ENCODE results near the gene PTEN. TPM values are rescaled to one million over a fixed set of nuclear protein-coding genes. Genes with fewer than 3 reads are reported as not detected.
A peak's percentile ranks its signal among the peaks of the same experiment; 100 is the strongest.

Gene PTEN
- total RNA-seq, 1 donor from 2014 or later = 121 TPM

GRCh38 chr10:87925570-87925969, 62.1 kb downstream of the PTEN start:
- peaks cover 90% of the 10 kb centered on the region for H3K4me1 ChIP-seq
- intact Hi-C loops (cut with DNase I) = no loop called here

GRCh38 chr10:87927091-87927490, 63.7 kb downstream of the PTEN start:
- intact Hi-C loops (cut with DNase I) = no loop called here
- TF ChIP-seq POLR2AphosphoS5 (IDR thresholded peaks at IDR 0.05; ENCODE audit: insufficient read depth in 1 of 2, low read depth in 1 of 2) (no peak), POLR2A (IDR thresholded peaks at IDR 0.05) (no peak), CTCF (IDR thresholded peaks at IDR 0.05) (no peak)
- DNase-seq (ENCODE audit: extremely low spot score in 2 of 2) = no peak
- no peak overlapping the region for H3K27ac ChIP-seq
- H3K27me3 ChIP-seq = no peaks in the 10 kb centered on the region
- no peaks in the 10 kb centered on the region for H3K36me3 ChIP-seq
- H3K9me3 ChIP-seq = no peaks in the 10 kb centered on the region
- H3K4me3 ChIP-seq = no peak overlapping the region
- H3K4me1 ChIP-seq = peaks cover 90% of the 10 kb centered on the region

More at GRCh38 chr10:87925570-87925969, 62.1 kb downstream of the PTEN start:
- Histone ChIP-seq H3K27me3 (no peaks in the 10 kb centered on the region), H3K27ac (no peak overlapping the region), H3K4me3 (no peak overlapping the region), H3K36me3 (no peaks in the 10 kb centered on the region), H3K9me3 (no peaks in the 10 kb centered on the region)
- no peak for TF ChIP-seq POLR2A (IDR thresholded peaks at IDR 0.05)
- no peak for TF ChIP-seq CTCF (IDR thresholded peaks at IDR 0.05)
- no peak for TF ChIP-seq POLR2AphosphoS5 (IDR thresholded peaks at IDR 0.05; ENCODE audit: insufficient read depth in 1 of 2, low read depth in 1 of 2)
- no peak for DNase-seq (ENCODE audit: extremely low spot score in 2 of 2)

DNA sequence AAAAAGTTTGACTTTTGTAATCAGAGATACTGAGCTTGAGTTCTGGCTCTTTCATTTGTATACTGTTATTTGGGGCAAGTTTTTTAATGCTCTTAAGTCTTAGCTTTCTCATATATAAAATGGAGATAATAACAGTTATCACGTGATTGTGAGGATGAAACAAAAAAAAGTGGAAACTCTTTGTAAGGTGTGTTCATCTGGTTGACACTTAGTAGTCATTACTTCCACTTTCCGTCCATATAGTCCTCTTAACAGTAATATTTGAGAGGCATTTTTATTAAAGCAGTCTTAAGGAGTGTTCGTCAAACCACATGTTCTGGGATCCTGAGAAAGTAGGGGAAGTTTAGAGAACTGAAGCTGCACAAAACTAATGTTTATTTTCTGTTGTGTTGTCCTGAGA, 65.6 kb downstream of the PTEN start:
- Histone ChIP-seq H3K27me3 (no peaks in the 10 kb centered on the region), H3K4me3 (no peak overlapping the region), H3K9me3 (no peaks in the 10 kb centered on the region), H3K27ac (peak overlapping the region; percentile 5), H3K4me1 (peaks cover 77% of the 10 kb centered on the region), H3K36me3 (peaks cover 0 to 2% of the 10 kb centered on the region in 2 donors)
- TF ChIP-seq POLR2A (IDR thresholded peaks at IDR 0.05) (no peak), CTCF (IDR thresholded peaks at IDR 0.05) (no peak), POLR2AphosphoS5 (IDR thresholded peaks at IDR 0.05; ENCODE audit: insufficient read depth in 1 of 2, low read depth in 1 of 2) (no peak)
- intact Hi-C loops (cut with DNase I) = no loop called here
- DNase-seq (ENCODE audit: extremely low spot score in 2 of 2) = no peak

GRCh38 chr10:87930141-87930540, 66.7 kb downstream of the PTEN start:
- no peak overlapping the region for H3K4me3 ChIP-seq
- TF ChIP-seq POLR2A (IDR thresholded peaks at IDR 0.05) (no peak), POLR2AphosphoS5 (IDR thresholded peaks at IDR 0.05; ENCODE audit: insufficient read depth in 1 of 2, low read depth in 1 of 2) (no peak), CTCF (IDR thresholded peaks at IDR 0.05) (no peak)
- H3K4me1 ChIP-seq = peaks cover 69% of the 10 kb centered on the region
- peaks cover 0 to 13% of the 10 kb centered on the region in 2 donors for H3K36me3 ChIP-seq
- intact Hi-C loops (cut with DNase I) = no loop called here
- no peak overlapping the region for H3K27ac ChIP-seq
- no peak for DNase-seq (ENCODE audit: extremely low spot score in 2 of 2)
- H3K27me3 ChIP-seq = no peaks in the 10 kb centered on the region
- H3K9me3 ChIP-seq = no peaks in the 10 kb centered on the region

GRCh38 chr10:87930934-87931835, 67.8 kb downstream of the PTEN start:
- TF ChIP-seq POLR2AphosphoS5 (IDR thresholded peaks at IDR 0.05; ENCODE audit: insufficient read depth in 1 of 2, low read depth in 1 of 2) (no peak), CTCF (IDR thresholded peaks at IDR 0.05) (no peak), POLR2A (IDR thresholded peaks at IDR 0.05) (no peak)
- no peaks in the 10 kb centered on the region for H3K27me3 ChIP-seq
- H3K36me3 ChIP-seq = peaks cover 0 to 13% of the 10 kb centered on the region in 2 donors
- intact Hi-C loops (cut with DNase I) = no loop called here
- no peak overlapping the region for H3K27ac ChIP-seq
- H3K4me3 ChIP-seq = no peak overlapping the region
- H3K4me1 ChIP-seq = peaks cover 65% of the 10 kb centered on the region
- H3K9me3 ChIP-seq = no peaks in the 10 kb centered on the region
- no peak for DNase-seq (ENCODE audit: extremely low spot score in 2 of 2)
